Right atrium auricular region (tissue), 2 donors: ENCODE results near the gene ZBTB18. TPM values are rescaled to one million over a fixed set of nuclear protein-coding genes. Genes with fewer than 3 reads are reported as not detected.

Experiments used
- DNase-seq: peaks from one replicate; pipeline ENCODE4 v3.0.0-alpha.2; 2019; ENCODE audit warnings: low spot score
- H3K27ac ChIP-seq, 2 donors: fragments of 200-600 bp; sonication (generic); 1 replicate in 1 of 2; 2 replicates in 1 of 2; pipeline ENCODE4 v1.5.1; 2016 to 2019
- H3K27me3 ChIP-seq, 2 donors: fragments of 200-600 bp; sonication (generic); one replicate each; pipeline versions ENCODE4 v1.5.1 to v1.6.0; 2017 to 2019
- H3K36me3 ChIP-seq: fragments of 200-600 bp; sonication (generic); one replicate; pipeline ENCODE4 v1.5.1; 2016
- H3K4me1 ChIP-seq, 2 donors: fragments of 200-600 bp; sonication (generic); one replicate each; pipeline versions ENCODE4 v1.5.1 to v1.6.0; 2017 to 2019
- H3K4me3 ChIP-seq, 2 donors: fragments of 200-600 bp; sonication (generic); 1 replicate in 1 of 2; 2 replicates in 1 of 2; pipeline ENCODE4 v1.5.1; 2017 to 2019; ENCODE audit warnings: mild to moderate bottlenecking in 1 of 2, moderate library complexity in 1 of 2
- H3K9me3 ChIP-seq, 2 donors: fragments of 200-600 bp; sonication (generic); one replicate each; pipeline ENCODE4 v1.5.1; 2019
- total RNA-seq, 2 donors: library from RNA; depleted of rRNA; stranded (reverse); fragments of >200 nt; gene quantifications; one replicate each; pipeline ENCODE4 v1.1.0, GENCODE V29; 2016
- TF ChIP-seq, protein P1 (sequence below), 2 donors: fragments of 200-600 bp; sonication (generic); IDR thresholded peaks; one replicate each; pipeline ENCODE4 v1.5.1; 2019; ENCODE audit warnings: antibody characterized with exemption in 2 of 2

The ZBTB18 gene
- total RNA-seq, 2 donors from 2014 or later: 14.9 to 19.7 TPM

DNA sequence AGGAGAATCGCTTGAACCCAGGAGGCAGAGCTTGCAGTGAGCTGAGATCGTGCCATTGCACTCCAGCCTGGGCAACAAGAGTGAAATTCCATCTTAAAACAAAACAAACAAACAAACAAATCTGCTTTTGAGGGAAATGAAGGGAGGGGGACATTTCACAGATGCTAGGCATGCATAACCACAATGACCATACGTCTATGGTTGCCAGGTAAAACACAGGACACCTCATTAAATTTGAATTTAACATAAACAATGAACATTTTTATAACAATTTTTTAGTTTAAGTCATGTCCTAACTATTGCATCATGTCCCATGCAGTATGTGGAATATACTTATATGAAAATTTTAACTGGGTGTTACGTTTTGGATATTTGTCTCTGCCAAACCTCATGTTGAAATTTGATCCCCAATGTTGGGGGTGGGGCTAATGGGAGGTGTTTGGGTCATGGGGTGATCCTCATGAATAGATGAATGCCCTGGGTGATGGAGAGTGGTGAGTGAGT, 31.0 kb upstream of the ZBTB18 start:
- Histone ChIP-seq H3K36me3 (no peaks in the 10 kb centered on the region), H3K27ac (no peak overlapping the region), H3K9me3 (no peaks in the 10 kb centered on the region), H3K4me3 (no peak overlapping the region), H3K27me3 (no peaks in the 10 kb centered on the region), H3K4me1 (no peaks in the 10 kb centered on the region)
- TF ChIP-seq, protein P1, sequence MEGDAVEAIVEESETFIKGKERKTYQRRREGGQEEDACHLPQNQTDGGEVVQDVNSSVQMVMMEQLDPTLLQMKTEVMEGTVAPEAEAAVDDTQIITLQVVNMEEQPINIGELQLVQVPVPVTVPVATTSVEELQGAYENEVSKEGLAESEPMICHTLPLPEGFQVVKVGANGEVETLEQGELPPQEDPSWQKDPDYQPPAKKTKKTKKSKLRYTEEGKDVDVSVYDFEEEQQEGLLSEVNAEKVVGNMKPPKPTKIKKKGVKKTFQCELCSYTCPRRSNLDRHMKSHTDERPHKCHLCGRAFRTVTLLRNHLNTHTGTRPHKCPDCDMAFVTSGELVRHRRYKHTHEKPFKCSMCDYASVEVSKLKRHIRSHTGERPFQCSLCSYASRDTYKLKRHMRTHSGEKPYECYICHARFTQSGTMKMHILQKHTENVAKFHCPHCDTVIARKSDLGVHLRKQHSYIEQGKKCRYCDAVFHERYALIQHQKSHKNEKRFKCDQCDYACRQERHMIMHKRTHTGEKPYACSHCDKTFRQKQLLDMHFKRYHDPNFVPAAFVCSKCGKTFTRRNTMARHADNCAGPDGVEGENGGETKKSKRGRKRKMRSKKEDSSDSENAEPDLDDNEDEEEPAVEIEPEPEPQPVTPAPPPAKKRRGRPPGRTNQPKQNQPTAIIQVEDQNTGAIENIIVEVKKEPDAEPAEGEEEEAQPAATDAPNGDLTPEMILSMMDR (IDR thresholded peaks at IDR 0.05): no peak
- no peak for DNase-seq

DNA sequence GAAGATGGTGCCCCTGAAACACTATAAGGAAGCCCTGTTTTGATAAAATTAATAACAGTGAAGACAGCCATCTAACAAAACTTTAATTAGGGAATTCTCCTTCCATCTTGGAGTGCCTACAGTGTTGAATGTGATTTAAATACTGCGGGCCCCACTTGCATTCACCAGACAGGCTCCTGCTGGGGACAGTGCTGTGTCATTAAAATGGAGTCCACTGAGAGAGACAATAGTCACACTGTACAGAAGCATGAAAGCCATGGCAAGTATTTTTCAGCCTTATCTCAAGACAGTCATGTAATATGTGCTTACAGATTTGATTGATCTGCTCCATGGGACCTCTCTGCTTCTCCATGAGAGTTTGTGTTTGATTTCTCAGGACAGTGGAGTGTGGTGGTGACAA, 29.7 kb upstream of the ZBTB18 start:
- Histone ChIP-seq H3K4me3 (no peak overlapping the region), H3K4me1 (no peaks in the 10 kb centered on the region), H3K9me3 (no peaks in the 10 kb centered on the region), H3K27me3 (no peaks in the 10 kb centered on the region), H3K27ac (no peak overlapping the region), H3K36me3 (no peaks in the 10 kb centered on the region)
- DNase-seq: no peak
- TF ChIP-seq, protein P1 (IDR thresholded peaks at IDR 0.05): no peak

DNA sequence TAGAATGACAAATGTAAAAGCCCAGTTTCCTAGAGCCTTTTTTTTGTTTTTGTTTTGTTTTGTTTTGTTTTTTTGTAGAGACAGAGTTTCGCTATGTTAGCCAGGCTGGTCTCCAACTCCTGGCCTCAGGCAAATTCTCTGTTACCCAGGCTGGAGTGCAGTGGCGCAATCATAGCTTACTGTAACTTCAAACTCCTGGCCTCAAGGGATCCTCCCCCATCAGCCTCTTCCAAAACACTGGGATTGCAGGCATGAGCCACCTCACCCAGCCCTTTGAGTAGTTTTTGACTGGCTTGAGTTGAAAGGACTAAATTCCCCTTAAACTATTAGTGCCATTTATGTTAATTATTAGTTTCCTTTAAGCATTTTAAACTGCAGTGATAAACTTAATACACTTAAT, 28.8 kb upstream of the ZBTB18 start:
- no peaks in the 10 kb centered on the region for H3K4me1 ChIP-seq
- no peaks in the 10 kb centered on the region for H3K36me3 ChIP-seq
- no peaks in the 10 kb centered on the region for H3K27me3 ChIP-seq
- DNase-seq: no peak
- H3K27ac ChIP-seq: no peak overlapping the region
- H3K9me3 ChIP-seq: no peaks in the 10 kb centered on the region
- TF ChIP-seq, protein P1 (IDR thresholded peaks at IDR 0.05): no peak
- H3K4me3 ChIP-seq: no peak overlapping the region

DNA sequence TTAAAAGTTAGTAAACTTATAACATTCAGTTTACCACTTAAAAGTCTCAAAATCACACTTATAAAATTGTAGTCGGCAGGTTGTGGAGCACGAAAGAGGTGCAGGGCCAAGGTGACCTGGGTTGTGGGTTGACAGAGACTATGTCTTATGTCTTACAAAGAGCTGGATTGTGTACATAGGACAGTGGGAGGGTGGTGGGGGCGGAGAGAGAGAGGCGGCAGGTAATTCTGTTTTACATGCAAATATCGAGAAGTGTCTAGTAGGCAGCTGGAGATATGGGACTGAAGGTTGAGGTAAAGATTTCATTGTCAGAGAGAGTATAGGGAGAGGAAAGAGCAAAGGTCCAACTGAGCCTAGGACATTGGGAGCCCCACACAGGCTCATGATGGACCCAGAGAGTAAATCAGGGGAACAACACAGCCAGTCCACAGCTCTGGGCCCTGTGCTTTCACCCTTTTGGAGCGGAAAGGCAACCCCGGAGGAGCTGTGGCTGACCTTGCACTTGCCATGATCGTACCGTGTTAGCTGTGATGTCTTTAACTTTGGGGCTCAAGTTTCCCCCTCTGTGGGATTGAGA, 28.1 kb upstream of the ZBTB18 start:
- Histone ChIP-seq H3K27me3 (no peaks in the 10 kb centered on the region), H3K36me3 (no peaks in the 10 kb centered on the region), H3K4me3 (no peak overlapping the region), H3K27ac (no peak overlapping the region), H3K4me1 (no peaks in the 10 kb centered on the region), H3K9me3 (no peaks in the 10 kb centered on the region)
- DNase-seq: no peak
- TF ChIP-seq, protein P1 (IDR thresholded peaks at IDR 0.05): no peak

DNA sequence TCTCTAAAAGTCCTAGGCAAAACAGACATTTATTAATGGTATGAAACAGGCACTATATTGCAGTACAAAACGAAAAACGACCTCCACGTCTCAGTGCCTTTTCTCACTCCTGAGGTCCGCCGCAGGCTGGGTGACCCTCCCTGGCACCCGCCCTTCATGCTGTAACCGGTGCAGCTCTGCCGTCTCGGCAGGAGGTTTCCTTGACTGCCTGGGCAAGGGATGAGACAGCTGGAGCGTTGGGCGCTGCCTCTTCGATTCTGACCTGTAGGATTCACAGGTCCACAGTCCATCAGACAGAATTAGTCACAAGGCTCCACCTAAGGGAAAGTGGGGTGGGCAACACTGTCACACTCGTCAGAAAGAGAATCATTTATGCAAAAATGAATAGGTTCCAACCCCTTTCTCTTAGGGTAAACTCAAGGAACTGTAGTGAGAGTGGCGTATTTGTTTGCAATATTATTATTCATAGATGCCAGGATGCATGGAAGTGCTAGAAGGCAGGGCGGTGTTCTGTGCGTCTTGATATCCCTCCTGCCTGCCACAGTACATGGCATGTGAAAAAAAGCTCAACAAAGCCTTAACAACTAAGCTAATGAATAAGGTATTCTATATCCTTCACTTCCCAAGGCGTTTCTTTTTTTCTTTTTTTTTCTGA, 23.5 kb upstream of the ZBTB18 start:
- Histone ChIP-seq H3K4me3 (no peak overlapping the region), H3K4me1 (peaks cover 0 to 8% of the 10 kb centered on the region in 2 donors), H3K27ac (no peak overlapping the region), H3K9me3 (no peaks in the 10 kb centered on the region), H3K27me3 (no peaks in the 10 kb centered on the region), H3K36me3 (no peaks in the 10 kb centered on the region)
- TF ChIP-seq, protein P1 (IDR thresholded peaks at IDR 0.05): no peak
- no peak for DNase-seq
